K562 (cell line): ENCODE data around the gene PITPNC1. TPM values are rescaled to one million over a fixed set of nuclear protein-coding genes. Genes with fewer than 3 reads are reported as not detected.

Experiments
- ATAC-seq: fragments of 200-7000 bp; cut with Tn5 transposase; 3 replicates; pipeline ENCODE4 v1.9.1; 2020; ENCODE audit warnings: moderate library complexity
- BruUV-seq: library from RNA; stranded (reverse); fragments of 400-500 nt; replicated peaks from 2 replicates; lab custom pipeline; 2021; lab: Mats Ljungman, UMichigan
- CTCF ChIA-PET: fragments of 300-600 bp; formaldehyde crosslinking; extraction: SDS; loops from one replicate; lab custom pipeline; 2021; ENCODE audit warnings: low intra/inter-chr PET ratio; lab: Yijun Ruan, JAX
- POLR2A ChIA-PET: fragments of 300-600, 350-650 bp; sonication (Branson Sonifier 250); formaldehyde crosslinking; extraction: SDS; loops from one replicate; lab custom pipeline; 2021; ENCODE audit warnings: antibody characterized with exemption, inconsistent platforms; lab: Yijun Ruan, JAX
- DNase-seq, 4 experiments: peaks; one replicate each; pipeline versions ENCODE4 v3.0.0 to v3.0.0-alpha.2; 2011 to 2018; ENCODE audit warnings: low spot score in 3 of 4, mixed read lengths in 3 of 4; ENCODE audit errors: extremely low read depth in 1 of 4
- FAIRE-seq: peaks from 2 replicates; lab custom pipeline; 2011; peaks lifted over from hg19 to GRCh38; lab: Jason Lieb, UNC
- H2AFZ ChIP-seq: 2 replicates; pipeline ENCODE4 v1.6.0; 2011; ENCODE audit warnings: low read depth, low read length, control low read depth, inconsistent platforms
- H3K27ac ChIP-seq: fragments of 200-600 bp; 3 replicates; pipeline ENCODE4 v1.8.0; 2011; ENCODE audit warnings: low read depth, mild to moderate bottlenecking, control low read depth, inconsistent platforms, low read length, moderate library complexity, mixed read lengths; ENCODE audit errors: extremely low read depth
- H3K27me3 ChIP-seq, 2 experiments: fragments of 300-600 bp in 1 of 2; 2 replicates in 1 of 2; 3 replicates in 1 of 2; pipeline versions ENCODE4 v1.6.0 to v1.8.0; 2011; ENCODE audit warnings: inconsistent platforms in 2 of 2, low read length in 2 of 2, mild to moderate bottlenecking in 1 of 2, mixed read lengths in 1 of 2, moderate library complexity in 1 of 2; ENCODE audit not compliant: control insufficient read depth in 2 of 2, insufficient read depth in 2 of 2
- H3K36me3 ChIP-seq: fragments of 300-600 bp; 3 replicates; pipeline ENCODE4 v1.8.0; 2011; ENCODE audit warnings: mild to moderate bottlenecking, low read length, inconsistent platforms; ENCODE audit not compliant: control insufficient read depth, insufficient read depth
- H3K4me1 ChIP-seq, 2 experiments: fragments of 200-600 bp in 1 of 2; replicated peaks in 1 of 2; 2 replicates in 1 of 2; 3 replicates in 1 of 2; pipeline versions ENCODE4 v1.5.1 to v1.8.0; 2011; ENCODE audit warnings: inconsistent platforms in 2 of 2, low read length in 2 of 2, mild to moderate bottlenecking in 1 of 2, mixed read lengths in 1 of 2, moderate library complexity in 1 of 2; ENCODE audit not compliant: control insufficient read depth in 2 of 2, insufficient read depth in 2 of 2
- H3K4me2 ChIP-seq: 2 replicates; pipeline ENCODE4 v1.6.1; 2011; ENCODE audit warnings: low read length, control low read depth, inconsistent platforms, mixed read lengths; ENCODE audit not compliant: insufficient read depth
- H3K4me3 ChIP-seq: fragments of 200-600 bp; sonication (generic), shearing (Covaris generic); 2 replicates; pipeline ENCODE4 v1.5.1; 2016; ENCODE audit warnings: control low read depth, inconsistent platforms
- H3K79me2 ChIP-seq: fragments of 200-600 bp; 3 replicates; pipeline ENCODE4 v1.8.0; 2011; ENCODE audit warnings: low read length, inconsistent platforms; ENCODE audit not compliant: control insufficient read depth, insufficient read depth
- H3K9ac ChIP-seq, 2 experiments: 2 replicates each; pipeline versions ENCODE4 v1.6.0 to v1.6.1; 2011; ENCODE audit warnings: low read depth in 2 of 2, low read length in 2 of 2, control low read depth in 1 of 2, inconsistent platforms in 1 of 2, mild to moderate bottlenecking in 1 of 2, mixed read lengths in 1 of 2; ENCODE audit not compliant: insufficient read depth in 1 of 2
- H3K9me1 ChIP-seq: one replicate; pipeline ENCODE4 v1.6.0; 2011; ENCODE audit warnings: inconsistent platforms, mild to moderate bottlenecking, low read length, moderate library complexity; ENCODE audit not compliant: control insufficient read depth, insufficient read depth
- H3K9me3 ChIP-seq: replicated peaks from 2 replicates; pipeline ENCODE4 v1.5.1; 2011; ENCODE audit warnings: low read depth, low read length, inconsistent platforms; ENCODE audit not compliant: control insufficient read depth, insufficient read depth
- H4K20me1 ChIP-seq: replicated peaks from 2 replicates; pipeline ENCODE4 v1.6.1; 2011; ENCODE audit warnings: low read length, inconsistent platforms, mixed read lengths; ENCODE audit not compliant: control insufficient read depth, insufficient read depth
- ARID4B ChIP-seq: sonication (generic); formaldehyde crosslinking; IDR thresholded peaks from 2 replicates; pipeline ENCODE4 v1.8.0; 2022; ENCODE audit warnings: mild to moderate bottlenecking, missing genetic modification reagents
- ASH1L ChIP-seq: fragments of 450-650 bp; IDR thresholded peaks from 2 replicates; pipeline ENCODE4 v1.6.1; 2018; ENCODE audit warnings: borderline replicate concordance, mild to moderate bottlenecking, low read depth; ENCODE audit not compliant: partially characterized antibody
- CBFA2T3 ChIP-seq: fragments of 450-650 bp; IDR thresholded peaks from 2 replicates; pipeline ENCODE4 v1.6.1; 2017
- RFX1 ChIP-seq: fragments of 450-650 bp; IDR thresholded peaks from 2 replicates; pipeline ENCODE4 v1.6.1; 2016; ENCODE audit warnings: mild to moderate bottlenecking, moderate library complexity
- ZNF507 ChIP-seq: conservative IDR thresholded peaks from 2 replicates; pipeline ENCODE4 v1.6.1; 2017; ENCODE audit warnings: missing genetic modification characterization, missing compliant biosample characterization
- WGBS: fragments of 100-300 bp; shearing (Covaris generic); methylation state at CpG from one replicate; pipeline ENCODE4 v1.1.6; 2016; ENCODE audit warnings: low coverage, mixed read lengths; ENCODE audit not compliant: insufficient coverage; ENCODE audit errors: missing lambda C conversion rate; 5-methylcytosine and 5-hydroxymethylcytosine counted together
- in situ Hi-C: fragments of 300-500 bp; cut with MboI; formaldehyde crosslinking; loops from 4 replicates; pipeline ENCODE4 v1.15.0; 2018; ENCODE audit warnings: inconsistent platforms, mixed read lengths
- intact Hi-C: fragments of 100-400 bp; cut with micrococcal nuclease; formaldehyde crosslinking; loops from 2 replicates; pipeline ENCODE4 v1.14.2; 2022
- polyA plus RNA-seq, 8 experiments: library from polyadenylated mRNA; depleted of rRNA in 4 of 8; stranded (reverse) in 5 of 8; unstranded in 3 of 8; fragments of >200 nt; fragmentation: Nextera tagmentation in 2 of 8; fragmentation: Illumina TruSeq in 1 of 8; extraction: Ambion mirVana in 2 of 8; extraction: Trizol in 1 of 8; gene quantifications; 2 replicates each; pipeline versions ENCODE4 v1.2.1 to v1.2.3, GENCODE V29; 2011 to 2014; ENCODE audit warnings: inconsistent platforms in 1 of 8, missing spikeins in 1 of 8
- total RNA-seq, 7 experiments: library from RNA; depleted of rRNA in 6 of 7; stranded (reverse); fragments of >200 nt in 6 of 7; fragmentation: Illumina TruSeq in 2 of 7; extraction: Trizol in 2 of 7; gene quantifications; 2 replicates each; pipeline versions ENCODE4 v1.2.1 to v1.2.3, GENCODE V29; 2011 to 2021; ENCODE audit warnings: low replicate concordance in 1 of 7

Gene PITPNC1
- total and polyA plus RNA-seq, 9 of the 15 experiments (the other 6 are each of a cell fraction or from before 2014, with no cell fraction given) = 0.11 to 1.1 (median 0.65) TPM

GRCh38 chr17:67569015-67569451 is 192.0 kb downstream of the PITPNC1 start:
- ATAC-seq (no peak), DNase-seq (no peak)
- no peak overlapping the region for H3K4me3 ChIP-seq
- peaks cover 20 to 47% of the 10 kb centered on the region in 2 experiments; a peak in 4 of 5 replicates for H3K27me3 ChIP-seq
- H3K4me2 ChIP-seq = no peak overlapping the region
- H3K79me2 ChIP-seq = no peaks in the 10 kb centered on the region
- no peaks in the 10 kb centered on the region; the same call in 1 of the 2 replicates for H4K20me1 ChIP-seq
- TF ChIP-seq CBFA2T3 (no peak), ARID4B (CRISPR knock-in tag) (no peak), RFX1 (peak; percentile 19; the same call in 1 of the 2 replicates), ASH1L (no peak), ZNF507 (tag) (no peak)
- TF ChIP-seq, all 486 proteins: peak for 1
- intact Hi-C loops = no loop called here
- Histone ChIP-seq H3K9me3 (no peaks in the 10 kb centered on the region), H3K4me1 (no peaks in the 10 kb centered on the region), H2AFZ (no peak overlapping the region), H3K27ac (no peak overlapping the region), H3K36me3 (no peaks in the 10 kb centered on the region), H3K9ac (no peak overlapping the region), H3K9me1 (no peaks in the 10 kb centered on the region)
- ChIA-PET CTCF (no interaction called here), POLR2A (interaction anchor here (0.7 kb wide), 1 partner anchor 15 kb away, joined by 4 read pairs; no protein-coding TSS in a partner anchor)
- no TSS peak for BruUV-seq
- no peak for FAIRE-seq
- in situ Hi-C loops = no loop called here
- 2% methylated on average over 5 of the region's 5 CpGs for WGBS
